ENCODE measurements around the gene SUCLG2.

DNA sequence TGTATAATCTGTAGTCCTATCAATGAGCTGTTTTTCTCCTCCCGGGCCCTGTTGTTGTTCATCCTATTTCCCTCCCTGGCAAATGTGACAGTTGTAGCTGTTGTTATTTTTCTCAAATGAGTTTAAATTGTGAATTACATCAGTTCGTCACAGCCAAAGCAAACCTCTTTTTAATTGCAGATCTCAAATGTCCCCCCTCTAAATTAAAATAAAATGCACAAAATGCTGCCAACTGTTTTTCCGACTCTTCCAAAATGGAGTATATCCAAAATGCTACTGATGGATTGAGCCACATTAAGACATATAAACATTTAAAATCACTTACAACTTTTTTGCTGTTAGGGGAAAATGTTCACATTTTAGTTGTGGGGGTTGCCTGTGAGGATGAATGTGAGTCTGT, 29.8 kb upstream of the SUCLG2 start:
- TF ChIP-seq, protein P1, sequence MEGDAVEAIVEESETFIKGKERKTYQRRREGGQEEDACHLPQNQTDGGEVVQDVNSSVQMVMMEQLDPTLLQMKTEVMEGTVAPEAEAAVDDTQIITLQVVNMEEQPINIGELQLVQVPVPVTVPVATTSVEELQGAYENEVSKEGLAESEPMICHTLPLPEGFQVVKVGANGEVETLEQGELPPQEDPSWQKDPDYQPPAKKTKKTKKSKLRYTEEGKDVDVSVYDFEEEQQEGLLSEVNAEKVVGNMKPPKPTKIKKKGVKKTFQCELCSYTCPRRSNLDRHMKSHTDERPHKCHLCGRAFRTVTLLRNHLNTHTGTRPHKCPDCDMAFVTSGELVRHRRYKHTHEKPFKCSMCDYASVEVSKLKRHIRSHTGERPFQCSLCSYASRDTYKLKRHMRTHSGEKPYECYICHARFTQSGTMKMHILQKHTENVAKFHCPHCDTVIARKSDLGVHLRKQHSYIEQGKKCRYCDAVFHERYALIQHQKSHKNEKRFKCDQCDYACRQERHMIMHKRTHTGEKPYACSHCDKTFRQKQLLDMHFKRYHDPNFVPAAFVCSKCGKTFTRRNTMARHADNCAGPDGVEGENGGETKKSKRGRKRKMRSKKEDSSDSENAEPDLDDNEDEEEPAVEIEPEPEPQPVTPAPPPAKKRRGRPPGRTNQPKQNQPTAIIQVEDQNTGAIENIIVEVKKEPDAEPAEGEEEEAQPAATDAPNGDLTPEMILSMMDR (IDR thresholded peaks at IDR 0.05; ENCODE audit: low read depth, low read length, poor library complexity, severe bottlenecking), result no peak
- no peak for TF ChIP-seq EZH2phosphoT487 (IDR thresholded peaks at IDR 0.05; ENCODE audit: borderline replicate concordance, low read length)

Data from DOHH2 (cell line).